Superior temporal gyrus (tissue), 1 donor: ENCODE results near the gene NME8.
"Not testable (repeated sequence)": the region's sequence is repeated elsewhere in the genome, so short reads cannot be mapped to it uniquely, and the experiment has no call there.

Experiments used
- DNase-seq: peaks from one replicate; pipeline ENCODE4 v3.0.0-alpha.2; 2016; ENCODE audit errors: extremely low spot score

The NME8 gene, protein sequence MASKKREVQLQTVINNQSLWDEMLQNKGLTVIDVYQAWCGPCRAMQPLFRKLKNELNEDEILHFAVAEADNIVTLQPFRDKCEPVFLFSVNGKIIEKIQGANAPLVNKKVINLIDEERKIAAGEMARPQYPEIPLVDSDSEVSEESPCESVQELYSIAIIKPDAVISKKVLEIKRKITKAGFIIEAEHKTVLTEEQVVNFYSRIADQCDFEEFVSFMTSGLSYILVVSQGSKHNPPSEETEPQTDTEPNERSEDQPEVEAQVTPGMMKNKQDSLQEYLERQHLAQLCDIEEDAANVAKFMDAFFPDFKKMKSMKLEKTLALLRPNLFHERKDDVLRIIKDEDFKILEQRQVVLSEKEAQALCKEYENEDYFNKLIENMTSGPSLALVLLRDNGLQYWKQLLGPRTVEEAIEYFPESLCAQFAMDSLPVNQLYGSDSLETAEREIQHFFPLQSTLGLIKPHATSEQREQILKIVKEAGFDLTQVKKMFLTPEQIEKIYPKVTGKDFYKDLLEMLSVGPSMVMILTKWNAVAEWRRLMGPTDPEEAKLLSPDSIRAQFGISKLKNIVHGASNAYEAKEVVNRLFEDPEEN

DNA sequence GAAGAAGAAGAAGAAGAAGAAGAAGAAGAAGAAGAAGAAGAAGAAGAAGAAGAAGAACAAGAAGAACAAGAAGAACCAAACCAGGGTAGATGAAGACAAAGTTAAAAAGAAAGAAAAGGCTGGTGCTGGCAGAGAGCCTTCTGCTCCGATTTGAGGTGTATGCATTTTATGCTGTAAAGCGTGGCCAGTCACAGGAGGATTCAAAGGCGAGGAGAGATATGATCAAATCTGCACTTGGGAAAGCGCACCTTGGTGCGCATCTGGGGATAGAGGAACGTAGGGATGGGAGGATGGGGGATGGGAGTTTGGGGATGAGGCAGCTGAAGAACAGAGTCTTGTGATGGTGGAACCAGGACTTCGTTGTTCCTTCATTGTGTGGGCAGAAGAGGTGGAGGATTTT, at the start of gene NME8:
Gene NME8, plus strand, starts transcription at position 301 of the 400 bp plus-strand sequence. CDS start 1,670 bp downstream, outside the sequence.
- DNase-seq: no peak

DNA sequence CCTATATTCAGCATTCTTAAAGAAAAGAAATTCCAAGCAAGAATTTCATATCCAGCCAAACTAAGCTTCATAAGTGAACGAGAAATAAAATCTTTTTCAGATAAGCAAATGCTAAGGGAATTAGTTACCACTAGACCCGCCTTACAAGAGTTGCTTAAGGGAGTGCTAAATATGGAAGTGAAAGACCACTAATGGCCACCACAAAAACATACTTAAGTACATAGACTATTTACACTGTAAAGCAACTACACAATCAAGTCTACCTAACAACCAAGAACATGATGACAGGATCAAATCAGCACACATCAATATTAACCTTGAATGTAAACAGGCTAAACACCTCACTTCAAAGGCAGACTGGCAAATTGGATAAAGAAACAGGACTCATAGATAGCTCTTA, 42.2 kb upstream of the NME8 start:
- DNase-seq: no peak

DNA sequence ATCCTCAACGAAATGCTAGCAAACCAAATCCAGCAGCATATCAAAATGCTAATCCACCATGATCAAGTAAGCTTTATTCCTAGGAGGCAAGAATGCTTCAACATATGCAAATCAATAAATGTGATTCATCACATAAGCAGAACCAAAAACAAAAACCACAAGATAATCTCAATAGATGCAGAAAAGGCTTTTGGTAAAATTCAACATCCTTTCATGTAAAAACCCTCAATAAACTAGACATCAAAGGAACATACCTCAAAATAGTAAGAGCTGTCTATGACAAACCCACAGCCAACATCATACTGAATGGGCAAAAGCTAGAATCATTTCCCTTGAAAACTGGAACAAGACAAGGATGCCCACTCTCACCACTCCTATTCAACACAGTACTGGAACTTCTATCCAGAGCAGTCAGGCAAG, 36.2 kb upstream of the NME8 start:
- DNase-seq: not testable (repeated sequence)

DNA sequence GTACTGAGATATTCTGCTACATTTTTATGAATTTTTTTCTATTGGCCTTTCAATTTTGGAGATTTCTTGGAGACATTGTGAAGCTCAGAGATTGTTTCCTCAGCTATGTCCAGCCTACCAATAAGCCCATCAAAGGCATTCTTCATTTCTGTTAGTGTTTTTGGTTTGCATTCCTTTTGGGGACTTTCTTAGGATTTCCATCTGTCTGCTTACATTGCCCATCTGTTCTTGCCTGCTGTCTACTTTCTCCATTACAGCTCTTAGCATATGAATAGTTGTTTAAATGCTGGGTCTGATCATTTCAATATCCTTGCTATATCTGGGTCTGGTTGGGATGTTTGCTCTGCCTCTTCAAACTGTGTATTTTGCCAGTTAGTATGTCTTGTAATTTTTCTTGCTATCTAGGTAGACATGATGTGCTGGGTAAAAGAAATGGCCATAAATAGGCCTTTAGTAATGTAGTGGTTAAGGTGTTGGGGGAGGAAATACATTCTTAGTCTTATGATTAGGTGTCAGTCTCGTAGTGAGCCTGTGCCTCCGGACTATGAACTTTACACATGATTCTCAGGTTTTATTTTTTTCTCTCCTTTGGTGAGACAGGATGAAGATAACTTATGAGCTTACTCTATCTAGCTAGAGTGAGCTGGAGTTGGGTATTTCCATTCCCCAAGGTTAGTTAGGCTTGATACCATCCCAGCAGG, 32.6 kb upstream of the NME8 start:
- DNase-seq: peak; percentile 22

DNA sequence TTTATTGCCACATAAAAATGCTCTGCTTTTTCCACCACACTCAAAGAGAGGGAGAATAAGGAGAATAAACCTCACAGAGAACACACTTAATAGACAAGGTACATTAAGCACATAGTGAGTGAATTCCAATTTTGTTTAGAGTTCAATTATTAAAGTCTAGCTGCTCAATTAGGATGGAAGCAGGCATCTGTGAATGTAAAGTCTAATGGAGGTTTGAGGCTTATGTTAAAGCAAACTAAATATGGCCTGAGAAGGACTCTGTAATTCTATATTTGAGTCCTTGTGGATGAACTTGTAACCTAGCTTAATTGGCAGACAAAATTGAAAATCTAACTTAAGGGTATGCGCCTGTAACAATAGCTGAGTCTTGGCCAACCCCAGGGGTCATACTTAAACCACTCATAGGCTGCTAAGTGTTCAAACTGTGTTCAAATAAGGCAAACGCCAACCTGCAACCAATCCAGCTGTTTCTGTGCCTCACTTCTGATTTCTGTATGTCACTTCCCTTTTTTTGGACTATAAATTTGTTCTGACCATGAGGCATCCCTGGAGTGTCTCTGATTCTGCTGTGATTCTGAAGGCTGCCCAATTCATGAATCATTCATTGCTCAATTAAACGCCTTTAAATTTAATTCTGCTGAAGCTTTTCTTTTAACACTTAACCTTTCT, 31.3 kb upstream of the NME8 start:
- DNase-seq: no peak

DNA sequence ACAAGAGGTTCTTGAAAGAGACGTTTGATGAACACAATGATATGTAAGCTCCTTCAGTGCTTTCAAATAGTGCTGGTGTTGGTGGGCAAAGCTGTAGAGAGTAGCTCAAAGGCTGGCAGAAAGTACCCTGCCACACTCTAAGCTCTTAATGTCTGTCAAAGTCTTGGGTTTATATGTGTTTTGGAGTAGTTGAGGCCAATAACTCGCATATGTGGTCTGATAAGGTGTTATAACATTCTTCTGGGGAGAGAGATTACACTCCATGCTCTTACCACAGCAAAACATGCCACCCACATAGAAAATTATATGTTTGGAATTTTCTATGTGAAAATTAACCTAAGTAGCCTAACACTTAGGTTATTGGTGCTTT, 30.8 kb upstream of the NME8 start:
- DNase-seq: no peak

DNA sequence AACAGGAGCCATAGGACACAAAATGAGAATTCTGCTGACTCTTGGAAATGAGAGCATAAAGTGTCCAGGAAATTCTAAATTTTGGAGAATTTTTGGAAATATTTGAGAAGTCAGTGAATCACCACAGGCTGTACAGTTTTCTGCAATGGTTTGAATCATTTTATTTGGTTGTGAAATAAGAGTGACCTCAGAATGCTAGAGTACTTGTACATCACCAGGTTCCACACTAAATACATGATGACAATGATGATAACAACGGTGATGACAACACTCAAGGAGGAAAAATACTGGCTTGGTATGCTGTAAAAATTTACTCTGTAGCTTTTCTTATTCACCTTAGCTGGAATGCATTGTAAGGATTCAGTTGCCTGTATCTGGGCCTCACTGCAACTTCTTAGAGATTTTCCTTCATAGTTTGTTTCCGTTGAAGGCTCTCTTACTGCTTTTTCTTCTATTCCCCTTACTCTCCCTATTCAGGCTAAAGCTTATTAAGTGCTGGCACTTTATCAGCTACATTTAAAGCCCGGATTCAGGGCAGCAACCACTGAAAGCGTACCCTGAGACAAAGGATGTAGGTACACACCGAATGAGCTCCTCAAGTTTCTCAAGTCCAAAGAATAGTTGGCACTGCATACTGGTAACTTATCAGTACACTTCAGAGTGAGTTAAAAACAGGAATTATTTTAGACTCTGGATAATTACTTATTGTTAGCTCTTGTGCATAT, 30.2 kb upstream of the NME8 start:
- DNase-seq: no peak

DNA sequence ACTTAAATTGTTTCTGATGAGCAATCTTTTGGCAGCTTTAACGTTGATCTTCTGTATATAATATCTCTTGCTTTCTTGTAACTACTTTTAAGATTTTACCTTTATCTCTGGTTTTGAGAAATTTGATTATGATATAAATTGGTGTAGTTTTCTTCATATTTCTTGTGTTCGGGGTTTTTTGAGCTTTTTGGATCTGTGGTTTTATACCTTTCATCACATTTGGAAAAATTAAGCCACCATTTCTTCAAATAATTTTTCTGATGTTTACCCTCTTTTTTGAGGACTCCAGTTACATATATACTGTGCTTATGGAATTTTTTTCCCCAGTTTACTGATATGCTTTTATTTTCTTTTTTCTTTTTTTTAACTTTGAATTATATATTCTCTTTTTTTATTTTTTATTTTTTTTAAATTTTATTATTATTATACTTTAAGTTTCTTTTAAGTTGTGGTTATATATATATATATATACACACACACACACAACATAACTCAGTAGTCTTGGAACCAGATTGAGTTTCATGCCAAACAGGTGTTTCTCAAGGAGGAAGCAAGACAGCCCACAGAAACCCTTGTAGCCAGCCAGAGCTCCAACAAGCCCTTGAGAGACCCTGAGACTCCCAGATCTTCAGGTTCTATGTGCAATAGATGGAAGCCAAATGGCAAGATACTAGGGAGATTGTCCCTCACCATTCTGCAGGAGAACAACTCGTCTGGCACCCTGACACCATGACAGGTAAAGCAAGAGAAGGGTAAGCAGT, 27.5 kb upstream of the NME8 start:
- DNase-seq: no peak

DNA sequence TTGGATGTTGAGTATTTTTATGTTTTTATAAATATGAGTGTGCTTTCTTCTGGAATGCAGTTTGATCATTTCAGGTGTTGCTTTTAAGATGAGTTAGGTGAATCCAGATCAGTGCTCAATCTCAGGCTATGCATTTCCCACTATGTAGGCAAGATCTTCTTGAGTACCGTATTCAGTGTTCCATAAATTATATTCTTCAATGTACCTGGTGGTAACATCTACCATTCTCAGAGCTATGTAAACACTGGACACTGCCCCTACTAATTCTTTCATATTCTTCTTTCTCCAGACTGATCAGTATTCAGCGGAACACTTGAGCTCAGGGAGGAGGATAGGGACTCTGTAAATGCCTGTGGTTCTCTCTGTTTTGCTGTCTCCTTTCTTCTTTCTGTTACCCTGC, 25.5 kb upstream of the NME8 start:
- no peak for DNase-seq

DNA sequence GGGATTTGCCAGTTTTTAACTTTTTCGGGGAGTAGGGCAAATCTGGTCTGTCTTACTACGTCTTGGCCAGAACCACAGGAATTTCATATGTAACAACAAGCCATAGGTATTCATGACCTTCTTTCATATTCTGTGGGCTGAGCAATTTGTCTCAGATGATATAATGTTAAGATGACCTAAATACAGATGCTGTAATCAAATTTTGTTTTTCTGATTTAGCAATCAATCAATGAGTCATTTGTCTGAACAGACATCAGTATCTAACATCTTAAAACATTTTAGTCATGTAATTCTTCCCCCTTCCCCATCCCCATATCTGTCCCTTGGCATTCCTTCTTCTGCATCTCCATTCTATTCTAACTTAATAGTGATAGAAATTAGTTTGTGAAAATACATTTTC, 24.8 kb upstream of the NME8 start:
- DNase-seq: no peak

DNA sequence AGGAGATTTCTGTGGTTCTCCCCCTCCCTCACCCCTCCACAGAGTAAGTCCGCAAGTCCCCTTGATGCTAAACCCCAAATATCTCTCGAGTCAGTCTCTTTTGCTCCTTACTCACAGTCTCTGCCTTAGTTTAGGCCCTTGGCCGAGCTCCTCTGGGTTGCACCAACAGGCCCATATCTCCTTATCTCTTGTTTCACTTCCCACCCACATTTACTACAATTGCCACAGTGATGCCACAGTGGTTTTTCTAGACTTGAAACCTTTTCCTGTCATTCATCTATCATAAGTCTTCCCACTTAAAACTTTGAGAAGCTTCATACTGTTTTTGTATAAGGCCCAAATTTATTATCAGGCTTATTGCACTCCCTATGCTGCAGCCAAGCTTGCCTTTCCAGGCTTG, 23.4 kb upstream of the NME8 start:
- no peak for DNase-seq

DNA sequence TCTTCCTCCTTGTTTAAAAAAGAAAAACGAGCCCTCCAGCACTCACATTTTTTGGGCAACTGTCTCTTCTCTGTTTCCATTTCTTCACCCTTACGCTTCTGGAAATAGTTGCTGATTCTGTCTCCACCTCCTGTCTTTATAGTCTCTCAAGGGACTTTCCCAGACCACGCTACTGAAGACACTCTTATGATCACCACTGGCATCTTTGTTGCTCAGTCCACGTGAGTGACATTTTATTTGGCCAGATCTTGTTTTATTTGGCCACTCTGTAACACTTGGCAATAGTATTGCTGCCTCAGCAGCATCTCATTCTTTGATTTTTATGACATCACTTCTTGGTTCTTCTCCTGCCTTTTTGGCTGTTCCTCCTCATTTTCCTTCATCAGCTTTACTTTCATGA, 21.6 kb upstream of the NME8 start:
- DNase-seq: no peak

DNA sequence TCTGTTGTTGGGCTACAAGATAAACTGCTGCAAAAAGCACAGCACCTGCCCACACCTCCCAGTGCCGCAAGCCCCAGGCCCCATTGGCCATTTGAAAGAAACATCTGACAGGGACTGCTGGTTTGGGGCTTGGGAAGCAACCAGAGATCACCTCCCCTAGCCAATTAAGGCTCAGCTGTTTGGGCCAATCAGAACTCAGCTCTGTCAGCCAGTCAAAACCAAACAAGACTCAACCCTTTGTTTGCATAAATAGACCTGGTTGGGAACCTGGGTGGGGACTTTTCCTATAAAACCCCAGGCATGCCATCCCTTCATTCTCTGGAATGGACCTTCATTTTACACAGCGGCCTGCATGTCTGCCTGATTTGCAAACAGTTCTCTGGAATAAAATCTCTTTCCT, 17.2 kb upstream of the NME8 start:
- no peak for DNase-seq

DNA sequence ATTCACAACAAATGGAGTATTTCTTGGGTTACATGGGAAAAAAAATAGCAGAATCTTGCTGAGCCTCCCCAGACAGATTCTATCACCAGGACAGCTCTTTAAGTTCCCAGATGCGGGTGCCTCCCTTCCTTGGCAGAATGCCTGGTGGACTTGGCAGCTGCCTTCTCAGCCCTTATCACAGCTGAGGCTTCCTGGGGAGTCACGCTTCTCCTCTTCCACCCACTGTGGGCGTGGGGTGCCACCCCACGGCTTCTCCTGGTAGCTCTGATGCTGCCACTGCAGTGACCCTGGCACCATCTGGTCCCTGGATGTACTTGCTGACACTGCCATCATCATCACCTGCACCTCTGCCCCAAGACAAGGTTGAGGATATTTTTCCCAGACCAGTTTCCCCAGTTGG, 16.2 kb upstream of the NME8 start:
- DNase-seq: peak; percentile 85

DNA sequence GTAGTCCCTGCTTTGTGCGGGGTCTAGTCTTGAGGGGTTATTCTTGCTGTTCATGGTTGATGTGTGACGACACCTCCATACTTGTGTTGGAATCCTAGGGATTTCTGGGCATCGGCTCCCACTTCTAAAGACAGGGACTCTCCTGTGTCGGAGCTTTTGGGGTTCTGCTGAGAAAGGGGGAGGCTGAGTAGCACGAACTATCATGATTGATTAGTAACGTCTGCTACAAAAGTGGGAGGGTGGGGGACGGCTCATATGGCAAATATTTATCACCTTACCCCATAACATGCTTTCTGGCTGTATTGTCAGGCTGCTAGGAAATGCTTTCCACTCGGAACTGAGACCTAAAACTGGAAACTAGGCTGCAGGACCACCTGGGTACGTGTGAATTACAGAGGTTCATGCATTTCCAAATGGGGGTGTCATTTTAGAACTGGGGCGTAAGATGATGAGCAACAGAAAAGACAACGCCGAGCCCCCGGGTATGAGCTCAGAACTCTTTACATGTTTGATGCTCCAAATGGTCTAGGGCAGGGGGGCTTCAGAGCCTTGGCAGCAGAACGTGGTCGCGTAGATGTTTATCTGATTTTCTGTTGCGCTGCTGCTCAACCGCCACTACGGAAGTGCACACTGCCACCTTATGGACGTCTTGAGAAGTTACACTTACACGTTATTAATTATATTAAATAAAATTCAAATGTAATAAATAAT, 15.1 kb upstream of the NME8 start:
- peak; percentile 86 for DNase-seq

DNA sequence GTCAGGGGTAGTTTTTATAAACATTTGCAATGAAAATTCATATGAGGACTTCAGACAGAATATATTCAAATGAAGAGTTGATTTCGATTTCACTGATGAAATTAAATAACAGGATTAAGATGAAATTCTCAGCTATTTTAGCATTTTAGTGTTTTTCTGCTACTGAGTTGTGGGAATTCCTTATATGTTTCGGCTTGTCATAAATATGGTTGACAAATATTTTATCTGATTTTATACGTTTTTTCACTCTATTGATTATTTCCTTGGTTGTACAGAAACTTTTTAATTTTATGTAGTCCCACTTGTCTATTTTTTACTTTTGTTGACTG, 14.6 kb upstream of the NME8 start:
- no peak for DNase-seq

DNA sequence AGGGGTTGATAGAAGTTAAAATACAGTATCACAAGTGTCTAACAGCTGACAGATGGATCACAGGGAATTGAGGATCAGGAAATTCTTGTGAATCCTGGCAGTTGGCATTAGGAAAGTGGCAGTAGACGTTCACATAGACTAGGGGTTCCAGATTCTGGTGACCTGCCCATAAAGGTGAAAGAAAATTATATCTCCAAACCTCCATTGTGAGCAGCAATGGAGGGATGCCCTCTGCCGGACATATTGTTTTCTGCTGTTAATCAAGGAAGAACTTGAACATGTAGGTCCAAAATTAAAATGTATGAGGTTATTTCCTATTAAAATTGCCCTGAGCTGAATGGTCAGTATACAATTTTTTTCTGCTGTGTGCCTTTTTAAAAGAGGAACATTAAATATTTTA, 5.1 kb downstream of the NME8 start:
- no peak for DNase-seq

DNA sequence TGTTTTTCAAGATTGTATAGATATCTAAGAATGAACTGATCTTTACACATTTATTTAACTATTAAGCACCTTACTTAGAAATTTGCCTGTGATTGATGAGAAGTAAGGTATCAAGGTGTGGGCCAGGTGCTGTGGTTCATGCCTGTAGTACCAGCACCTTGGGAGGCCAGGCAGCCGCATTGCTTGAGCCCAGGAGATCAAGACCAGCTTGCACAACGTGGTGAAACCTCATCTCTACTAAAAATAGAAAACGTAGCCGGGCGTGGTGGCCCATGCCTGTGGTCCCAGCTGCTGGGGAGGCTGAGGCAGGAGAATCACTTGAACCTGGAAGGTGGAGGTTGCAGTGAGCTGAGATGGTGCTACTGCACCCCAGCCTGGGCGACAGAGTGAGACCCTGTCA, 33.7 kb downstream of the NME8 start:
- DNase-seq: no peak

DNA sequence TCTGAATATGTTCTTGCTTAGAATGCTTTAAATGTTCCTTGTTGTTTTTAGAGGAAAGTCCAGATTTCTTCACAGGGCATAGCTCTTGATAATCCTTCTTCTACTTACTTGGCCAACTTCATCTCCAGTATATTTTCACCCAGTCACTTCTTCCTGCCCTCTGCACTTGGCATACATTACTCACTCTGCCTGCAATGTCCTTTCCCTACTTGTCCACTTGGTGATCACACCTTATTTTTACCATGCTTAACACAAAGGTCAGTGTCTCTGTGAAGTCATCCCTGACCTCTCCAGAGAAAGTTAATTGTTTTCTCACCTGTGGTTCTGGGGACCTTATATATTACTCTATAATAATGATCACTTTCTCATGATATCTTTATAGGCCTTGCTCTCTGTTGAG, 45.0 kb downstream of the NME8 start:
- no peak for DNase-seq

DNA sequence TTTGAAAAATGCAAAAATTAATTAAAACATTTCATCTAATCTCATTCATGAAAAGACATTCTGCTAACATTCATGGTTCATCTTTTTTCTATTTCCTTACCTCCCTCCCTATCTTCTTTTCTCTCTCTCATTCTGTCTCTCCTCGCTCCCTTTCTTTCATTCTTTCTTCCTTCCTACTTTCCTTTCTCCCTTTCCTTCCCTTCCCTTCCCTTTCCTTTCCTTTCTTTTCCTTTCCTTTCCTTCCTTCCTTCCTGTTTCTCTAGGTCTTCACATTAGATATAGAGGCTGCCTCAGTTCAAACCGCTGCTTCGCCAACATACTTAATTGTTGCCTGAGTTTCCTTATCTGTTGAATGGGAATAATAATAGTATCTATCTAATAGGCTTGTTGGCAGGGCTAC, 46.3 kb downstream of the NME8 start:
- no peak for DNase-seq
